Body of pancreas (tissue), 4 donors: ENCODE results near the gene SETBP1. TPM values are rescaled to one million over a fixed set of nuclear protein-coding genes. Genes with fewer than 3 reads are reported as not detected.

ENCODE experiments used
- ATAC-seq: fragments of 150-250 bp; one replicate; pipeline ENCODE4 v1.9.1; 2016
- DNase-seq, 4 donors: peaks; one replicate each; pipeline ENCODE4 v3.0.0-alpha.2; 2019
- H3K27ac ChIP-seq, 4 donors: fragments of 200-600 bp; sonication (generic); 1 replicate in 3 of 4; 2 replicates in 1 of 4; pipeline versions ENCODE4 v1.5.1 to v1.6.1; 2016 to 2019; ENCODE audit warnings: mild to moderate bottlenecking in 1 of 4, mixed read lengths in 1 of 4, moderate library complexity in 1 of 4
- H3K27me3 ChIP-seq, 2 donors: fragments of 200-600 bp; sonication (generic); one replicate each; pipeline ENCODE4 v1.6.0; 2016; ENCODE audit warnings: mild to moderate bottlenecking in 1 of 2
- H3K36me3 ChIP-seq, 2 donors: fragments of 200-600 bp; sonication (generic); replicated peaks in 1 of 2; 2 replicates each; pipeline ENCODE4 v1.5.1; 2016; ENCODE audit warnings: low read depth in 2 of 2; ENCODE audit not compliant: insufficient read depth in 1 of 2
- H3K4me1 ChIP-seq: fragments of 200-600 bp; sonication (generic); one replicate; pipeline ENCODE4 v1.6.0; 2016
- H3K4me3 ChIP-seq, 2 donors: fragments of 200-600 bp; sonication (generic); 1 replicate in 1 of 2; 2 replicates in 1 of 2; pipeline ENCODE4 v1.5.1; 2016 to 2019
- H3K9me3 ChIP-seq, 3 donors: fragments of 200-600 bp; sonication (generic); 1 replicate in 2 of 3; 2 replicates in 1 of 3; pipeline ENCODE4 v1.5.1; 2016
- CTCF ChIP-seq, 7 experiments: fragments of 450-650 bp in 4 of 7; fragments of 200-600 bp in 3 of 7; sonication (generic) in 3 of 7; IDR thresholded peaks; one replicate each; pipeline ENCODE4 v1.5.1; 2016 to 2019; ENCODE audit warnings: antibody characterized with exemption in 7 of 7
- POLR2A ChIP-seq, 3 donors: fragments of 450-650 bp; IDR thresholded peaks; one replicate each; pipeline ENCODE4 v1.6.1; 2016; ENCODE audit warnings: antibody characterized with exemption in 3 of 3, mild to moderate bottlenecking in 2 of 3
- WGBS, 2 donors: methylation state at CpG; one replicate each; pipeline ENCODE4 v1.1.5; 2017; 5-methylcytosine and 5-hydroxymethylcytosine counted together
- intact Hi-C: fragments of 100-400 bp; cut with DNase I; formaldehyde crosslinking; loops from one replicate; pipeline ENCODE4 v1.15.1; 2023
- total RNA-seq, 2 donors: library from RNA; depleted of rRNA; stranded (reverse); fragments of >200 nt; gene quantifications; one replicate each; pipeline ENCODE4 v1.1.0, GENCODE V29; 2016

SETBP1 gene
- total RNA-seq, 2 donors from 2014 or later: 23.6 to 37.2 TPM

DNA sequence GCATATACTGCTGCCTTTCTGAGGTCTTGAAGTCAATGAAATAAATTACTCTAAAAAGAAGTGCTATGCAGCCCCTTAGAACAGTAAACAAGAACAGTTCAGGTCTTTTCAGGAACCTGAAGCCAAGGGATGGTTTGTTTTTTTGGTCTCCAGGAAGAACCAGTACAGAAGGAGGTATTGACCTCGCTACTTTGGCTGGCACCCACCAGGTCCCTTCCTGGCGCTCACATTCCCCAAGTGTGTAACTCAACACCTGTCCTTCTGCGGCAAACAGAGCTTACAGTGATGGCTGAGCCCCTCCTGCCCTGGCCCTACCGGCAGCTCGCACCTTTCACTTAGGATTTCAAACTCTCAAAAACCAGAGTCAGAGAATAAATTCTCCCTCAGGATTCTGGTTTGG is 51.9 kb downstream of the SETBP1 start:
- ATAC-seq (peak; percentile 74), DNase-seq (peak; percentile 53 to 72 (median 58))
- Histone ChIP-seq H3K36me3 (no peaks in the 10 kb centered on the region), H3K27ac (peak overlapping the region; percentile 6 to 70 (median 30)), H3K4me1 (peaks cover 50% of the 10 kb centered on the region), H3K9me3 (no peaks in the 10 kb centered on the region), H3K27me3 (no peaks in the 10 kb centered on the region), H3K4me3 (no peak overlapping the region)
- TF ChIP-seq CTCF (IDR thresholded peaks at IDR 0.05): no peak
- TF ChIP-seq POLR2A (IDR thresholded peaks at IDR 0.05): no peak
- WGBS, 2 donors: 18 to 34% methylated on average over 5 of the region's 5 CpGs
- intact Hi-C loops: no loop called here

GRCh38 chr18:44733069-44733753 is 52.5 kb downstream of the SETBP1 start:
- no peaks in the 10 kb centered on the region for H3K36me3 ChIP-seq
- H3K4me1 ChIP-seq: peaks cover 50% of the 10 kb centered on the region
- no peaks in the 10 kb centered on the region for H3K27me3 ChIP-seq
- DNase-seq (peak in 1 of 4 donors; percentile 58), ATAC-seq (no peak)
- intact Hi-C loops: no loop called here
- H3K4me3 ChIP-seq: no peak overlapping the region
- H3K27ac ChIP-seq: peak overlapping the region; percentile 6 to 70 (median 30)
- WGBS, 2 donors: 63% methylated on average over 8 of the region's 8 CpGs
- no peaks in the 10 kb centered on the region for H3K9me3 ChIP-seq
- TF ChIP-seq POLR2A (IDR thresholded peaks at IDR 0.05): no peak
- TF ChIP-seq CTCF (IDR thresholded peaks at IDR 0.05): no peak

- no peak for ATAC-seq
- Histone ChIP-seq H3K9me3 (no peaks in the 10 kb centered on the region), H3K27me3 (no peaks in the 10 kb centered on the region), H3K4me1 (peaks cover 51% of the 10 kb centered on the region), H3K27ac (peak overlapping the region in 1 of 4 donors; percentile 26), H3K36me3 (no peaks in the 10 kb centered on the region), H3K4me3 (no peak overlapping the region)
- DNase-seq: no peak
- TF ChIP-seq CTCF (IDR thresholded peaks at IDR 0.05): no peak
- no peak for TF ChIP-seq POLR2A (IDR thresholded peaks at IDR 0.05)
- intact Hi-C loops: no loop called here
- 87 to 89% methylated on average over 3 of the region's 3 CpGs for WGBS, 2 donors
Observed at GRCh38 chr18:44733754-44734465, 53.2 kb downstream of the SETBP1 start.

GRCh38 chr18:44735096-44735495 is 54.4 kb downstream of the SETBP1 start:
- no peak overlapping the region for H3K4me3 ChIP-seq
- TF ChIP-seq CTCF (IDR thresholded peaks at IDR 0.05): no peak
- no peak for TF ChIP-seq POLR2A (IDR thresholded peaks at IDR 0.05)

More at GRCh38 chr18:44735096-44735495, 54.4 kb downstream of the SETBP1 start:
- Histone ChIP-seq H3K36me3 (no peaks in the 10 kb centered on the region), H3K4me1 (peaks cover 57% of the 10 kb centered on the region), H3K9me3 (no peaks in the 10 kb centered on the region), H3K27ac (no peak overlapping the region), H3K27me3 (no peaks in the 10 kb centered on the region)
- ATAC-seq: no peak
- intact Hi-C loops: no loop called here
- DNase-seq: no peak
